MV-4-11 (cell line): ENCODE measurements around the gene DST.

ENCODE experiments used
- DNase-seq: peaks from one replicate; lab custom pipeline; 2025; lab: John Stamatoyannopoulos, UW

Gene DST

DNA sequence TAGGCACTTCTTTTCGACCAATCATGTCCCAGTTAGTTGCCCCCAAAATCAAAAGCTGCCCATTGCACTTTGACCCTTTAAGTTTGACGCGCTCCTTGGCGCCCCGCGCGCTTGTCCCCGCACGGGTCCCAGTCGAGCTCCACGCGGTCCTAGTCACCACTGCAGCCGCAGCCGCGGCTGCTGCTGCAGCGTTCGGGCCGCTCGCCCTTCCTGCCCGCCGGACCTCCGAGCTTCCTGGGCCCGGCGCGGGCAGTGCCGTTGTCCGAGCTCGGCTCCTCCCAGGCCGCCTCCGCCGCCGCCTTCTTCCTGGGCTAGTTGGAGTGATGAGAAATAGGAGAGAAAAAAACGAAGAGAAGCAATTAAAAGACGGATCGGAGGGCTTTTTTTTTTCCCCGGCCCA, 209.6 kb downstream of the DST start:
- no peak for DNase-seq

DNA sequence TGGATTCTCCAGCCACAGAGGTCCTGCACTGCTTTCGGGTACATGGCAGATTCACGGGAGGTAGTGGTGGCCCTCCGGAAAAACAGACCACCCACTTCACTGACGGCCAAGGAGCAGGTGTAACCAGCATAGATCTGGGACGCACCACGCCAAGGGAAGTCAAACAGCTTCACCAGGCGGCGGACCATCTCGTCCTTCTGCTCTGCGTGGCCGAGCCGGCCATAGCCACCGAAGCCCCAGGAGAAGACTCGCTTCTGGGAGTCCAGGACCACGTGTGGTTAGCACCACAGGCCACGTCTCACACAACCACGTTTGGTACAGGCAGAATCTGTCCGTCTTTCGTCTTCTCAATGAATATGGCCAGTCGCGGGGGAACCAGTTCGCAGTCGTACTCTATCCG, 210.5 kb downstream of the DST start:
- DNase-seq: no peak

DNA sequence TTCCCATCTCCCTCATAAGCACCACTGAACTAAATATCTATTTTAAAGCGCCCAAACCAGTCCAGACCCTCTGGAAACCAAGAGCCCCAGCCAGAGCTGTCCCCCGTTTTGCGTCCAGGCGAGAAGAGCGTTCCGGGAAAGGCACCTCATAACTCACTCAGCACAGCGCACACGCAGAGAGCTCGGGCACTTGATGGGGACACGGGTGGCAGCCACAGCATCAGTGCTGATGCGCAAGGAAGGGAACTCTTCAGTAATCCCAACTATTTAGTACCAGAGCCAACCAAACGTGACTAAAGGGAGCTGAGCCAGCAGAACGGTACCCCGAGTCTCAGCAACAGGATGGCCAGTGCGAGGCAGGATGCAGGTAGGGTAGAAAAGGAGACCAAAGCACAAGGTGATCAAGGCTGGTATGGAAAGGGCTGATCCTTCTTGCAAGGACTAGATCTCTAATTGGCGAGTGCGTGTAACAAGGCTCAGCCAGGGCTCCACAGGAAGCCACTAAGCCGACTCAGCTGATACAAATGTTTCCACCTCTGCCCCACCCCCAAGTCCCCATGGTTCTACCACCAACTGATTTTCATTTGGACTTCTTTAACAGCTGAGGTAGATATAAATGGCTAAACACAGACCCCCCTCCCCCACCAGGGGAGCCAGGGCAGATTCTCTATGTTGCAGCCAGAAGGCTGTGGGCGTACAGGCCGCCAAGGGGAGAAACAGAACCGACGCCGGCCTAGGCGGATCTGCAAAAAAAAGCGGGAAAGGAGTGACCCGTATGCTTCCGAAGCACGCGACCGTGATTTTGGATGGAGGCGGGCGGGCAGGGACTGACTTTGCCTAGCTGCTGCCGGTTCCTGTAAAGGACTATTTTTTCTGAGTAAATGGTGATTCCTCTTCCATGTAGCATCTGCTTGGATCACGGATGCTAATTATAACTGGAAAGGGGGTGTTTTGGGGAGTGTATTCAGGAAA, 211.8 kb downstream of the DST start:
- DNase-seq: no peak

DNA sequence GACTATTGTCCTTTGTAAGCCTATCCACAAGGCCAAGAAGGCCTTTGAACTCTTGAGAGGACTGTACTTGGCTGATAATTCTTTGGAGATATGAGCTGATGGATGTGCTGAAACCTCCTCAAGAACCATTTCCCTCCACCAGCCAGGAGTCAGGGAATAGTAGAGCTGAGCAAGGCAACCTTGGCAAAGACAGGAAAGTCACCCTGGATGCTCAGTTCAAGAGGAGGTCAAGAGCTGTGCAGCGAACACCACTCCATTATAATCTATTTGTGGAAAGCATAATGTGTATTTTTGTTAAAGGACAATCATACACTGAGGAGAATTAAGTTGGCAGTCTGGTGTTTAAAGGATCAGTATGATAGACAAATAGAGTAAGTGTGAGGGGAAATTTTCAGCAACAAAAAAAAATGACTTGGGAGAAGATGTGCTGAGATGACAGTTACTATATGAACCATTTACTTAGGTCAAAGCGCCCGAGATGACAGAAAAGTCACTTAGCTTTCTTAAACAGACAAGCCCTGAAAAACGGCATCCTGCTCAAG, 218.1 kb downstream of the DST start:
- no peak for DNase-seq

DNA sequence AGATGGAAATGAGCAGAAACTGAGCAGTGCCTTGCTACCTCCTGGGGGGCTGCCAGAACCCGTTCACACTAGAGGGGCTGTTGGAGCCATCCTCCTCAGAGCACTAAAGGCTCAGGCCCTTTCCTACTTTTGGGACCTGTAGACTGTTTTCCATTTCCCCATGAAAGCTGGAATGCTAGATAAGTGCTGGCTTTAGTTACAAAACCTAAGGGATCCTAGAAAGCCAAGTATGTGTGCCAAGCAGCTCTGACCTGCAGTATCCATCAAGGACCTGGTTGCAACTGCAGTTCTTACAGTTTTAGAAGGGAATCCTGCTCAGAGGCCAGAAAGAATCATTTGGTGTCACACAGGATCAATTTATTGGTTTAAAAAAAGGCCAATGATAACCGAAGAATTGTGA, 218.6 kb downstream of the DST start:
- DNase-seq: no peak

DNA sequence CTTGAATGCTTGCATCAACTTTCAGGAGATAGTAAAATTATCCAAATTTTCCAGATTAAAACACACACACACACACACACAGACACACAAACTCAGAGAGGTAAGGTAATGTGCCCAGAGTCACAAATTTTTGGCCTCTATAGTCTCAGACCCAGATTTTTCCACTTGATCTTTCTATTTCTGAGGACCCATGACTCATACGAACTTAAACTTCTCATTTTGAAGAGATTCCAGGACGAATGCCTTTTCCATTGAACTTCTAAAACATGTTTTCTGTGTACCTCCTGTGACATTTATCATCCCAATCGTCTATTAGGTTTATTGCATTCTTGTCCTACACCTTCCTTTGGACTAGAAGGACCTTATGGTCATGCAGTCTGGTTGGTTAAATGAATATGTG, 222.4 kb downstream of the DST start:
- DNase-seq: no peak

DNA sequence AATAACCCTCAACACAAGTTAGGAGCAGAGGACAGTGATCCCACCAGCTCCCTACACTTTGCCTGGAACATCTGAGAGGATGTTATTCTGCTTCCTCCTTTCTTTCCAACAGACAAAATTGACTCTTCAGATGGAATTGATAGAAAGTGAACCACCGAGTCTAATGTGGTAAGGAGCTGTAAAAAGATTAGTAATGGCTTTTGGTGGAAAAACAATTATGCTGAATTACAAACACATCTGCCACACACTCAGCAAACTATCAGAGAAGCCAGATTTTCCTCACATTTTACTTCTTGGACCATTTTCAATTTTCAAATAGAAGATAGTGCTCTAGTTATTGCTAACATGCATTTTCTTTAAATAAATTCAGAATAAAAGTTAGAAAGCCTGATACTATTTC, 223.5 kb downstream of the DST start:
- DNase-seq: no peak

DNA sequence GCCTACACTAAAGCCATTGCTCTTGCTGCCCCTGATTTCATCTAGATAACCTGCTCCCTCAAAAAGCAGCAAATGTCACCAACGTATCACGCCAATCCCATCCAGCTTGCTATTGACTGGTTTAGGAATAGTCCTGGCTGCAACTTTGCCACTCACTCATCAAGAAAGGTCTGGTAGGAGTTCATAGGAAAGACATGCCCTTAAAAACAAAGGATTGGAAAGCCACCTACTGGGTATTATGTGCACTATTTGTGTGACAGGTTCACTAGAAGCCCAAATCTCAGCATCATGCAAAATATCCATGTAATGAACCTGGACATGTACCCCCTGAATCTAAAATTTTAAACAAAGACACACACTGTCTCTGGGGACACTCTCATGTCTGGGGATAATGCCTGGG, 224.9 kb downstream of the DST start:
- no peak for DNase-seq

DNA sequence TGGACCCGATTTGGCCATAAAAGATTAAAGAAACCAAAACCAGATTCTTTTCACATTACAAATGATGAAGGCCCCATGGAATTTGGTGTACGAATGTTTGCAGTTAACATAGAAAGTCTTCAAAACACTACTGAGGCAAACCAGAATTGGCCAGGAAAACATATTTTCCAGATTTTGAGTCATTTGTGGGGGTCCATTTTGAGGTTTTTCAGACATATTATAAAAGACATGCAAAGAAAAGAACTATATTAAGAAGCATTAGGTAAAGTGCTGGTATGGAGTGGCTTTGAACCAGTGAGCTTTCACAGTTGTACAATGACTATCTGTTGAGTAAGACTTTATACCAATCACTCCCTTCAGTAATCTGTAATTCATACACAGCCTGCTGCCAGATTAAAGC, 226.4 kb downstream of the DST start:
- no peak for DNase-seq

DNA sequence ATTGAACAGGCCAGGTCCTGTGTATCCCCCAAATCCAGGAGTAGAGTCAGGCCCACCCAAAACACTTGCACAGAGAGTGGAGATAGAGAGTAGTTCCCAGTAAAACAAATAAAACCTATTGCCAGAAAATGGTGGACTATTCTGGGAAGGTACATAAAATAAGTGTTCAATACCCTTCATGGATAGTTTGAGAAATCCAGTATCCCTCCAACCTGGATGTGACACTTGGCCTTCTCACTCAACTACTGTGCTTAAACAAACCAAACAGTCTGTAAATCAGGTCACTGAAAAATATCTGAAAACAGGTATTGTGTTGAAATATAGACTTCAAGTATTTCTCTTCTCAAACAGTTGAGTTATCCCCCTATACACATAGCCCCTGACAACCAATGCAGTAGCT, 233.7 kb downstream of the DST start:
- no peak for DNase-seq
